HG02588 (cell line): ENCODE measurements around the gene VSIR.
A peak's percentile ranks its signal among the peaks of the same experiment; 100 is the strongest.

Source experiments
- ATAC-seq: cut with Tn5 transposase; IDR thresholded peaks from one replicate; pipeline ENCODE4 v1.9.1; 2021; ENCODE audit warnings: mild to moderate bottlenecking, moderate library complexity; ENCODE audit not compliant: unreplicated experiment

Gene VSIR

DNA sequence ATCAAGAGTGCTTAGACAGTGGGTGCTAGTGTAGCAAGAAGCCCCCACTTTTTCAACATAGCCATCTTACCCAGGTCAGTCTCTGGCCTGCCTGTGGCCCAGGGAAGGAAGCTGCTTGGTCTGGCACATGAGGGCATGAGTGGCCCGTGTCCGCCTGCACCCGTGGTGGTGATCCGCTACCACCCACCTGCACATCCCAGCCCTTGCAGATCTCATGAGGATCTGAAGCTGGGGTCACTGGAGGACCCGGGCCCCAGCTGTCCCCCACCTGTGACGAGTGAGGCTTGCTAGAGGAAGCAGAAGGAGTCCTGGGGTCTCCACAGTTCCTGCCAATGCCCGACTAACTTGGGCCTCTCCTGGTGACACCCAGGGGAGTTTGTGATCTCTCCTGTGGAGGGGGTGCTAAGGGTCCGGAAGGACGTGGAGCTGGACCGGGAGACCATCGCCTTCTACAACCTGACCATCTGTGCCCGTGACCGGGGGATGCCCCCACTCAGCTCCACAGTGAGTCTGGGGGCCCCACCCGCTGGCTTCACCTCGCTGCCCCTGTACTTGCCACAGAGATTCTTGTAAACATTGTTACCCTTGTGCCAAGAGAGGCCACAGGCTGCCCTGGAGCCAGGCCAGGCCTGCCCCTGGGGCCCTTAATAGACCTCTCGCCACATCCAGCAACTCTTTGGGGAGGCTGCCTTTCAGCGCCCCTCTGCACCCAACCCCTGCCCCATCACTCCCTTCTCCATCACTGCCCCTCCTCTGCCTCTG lies 10.8 kb upstream of the VSIR start:
- ATAC-seq = no peak

DNA sequence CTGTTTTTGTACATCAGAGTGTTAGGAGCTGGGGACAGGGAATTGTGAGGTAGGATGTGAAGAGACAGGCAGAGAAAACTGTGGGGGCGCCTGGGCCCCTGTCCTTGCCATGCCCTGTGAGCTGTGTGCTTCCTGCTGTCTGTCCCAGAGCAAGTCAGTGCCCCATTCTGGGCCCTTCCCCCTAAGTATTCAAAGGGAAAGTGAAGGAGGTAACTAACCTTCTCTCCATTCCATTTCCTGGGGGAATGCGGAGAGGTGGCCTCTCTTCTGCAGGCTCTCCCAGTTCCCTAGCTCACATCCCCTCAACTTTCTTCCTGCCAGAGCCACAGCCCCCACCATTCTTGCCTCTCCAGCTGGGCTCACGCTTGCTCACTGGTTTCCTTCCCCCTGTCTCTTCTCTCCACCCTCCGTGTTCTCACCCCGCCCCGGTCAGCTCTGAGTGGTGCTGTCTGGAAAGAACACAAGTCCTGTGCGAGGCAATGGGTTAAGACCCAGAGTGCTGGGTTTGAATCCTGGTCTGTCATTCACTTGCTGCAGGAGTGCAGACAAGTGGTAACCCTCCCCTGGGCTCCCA lies 9.7 kb upstream of the VSIR start:
- ATAC-seq = no peak

DNA sequence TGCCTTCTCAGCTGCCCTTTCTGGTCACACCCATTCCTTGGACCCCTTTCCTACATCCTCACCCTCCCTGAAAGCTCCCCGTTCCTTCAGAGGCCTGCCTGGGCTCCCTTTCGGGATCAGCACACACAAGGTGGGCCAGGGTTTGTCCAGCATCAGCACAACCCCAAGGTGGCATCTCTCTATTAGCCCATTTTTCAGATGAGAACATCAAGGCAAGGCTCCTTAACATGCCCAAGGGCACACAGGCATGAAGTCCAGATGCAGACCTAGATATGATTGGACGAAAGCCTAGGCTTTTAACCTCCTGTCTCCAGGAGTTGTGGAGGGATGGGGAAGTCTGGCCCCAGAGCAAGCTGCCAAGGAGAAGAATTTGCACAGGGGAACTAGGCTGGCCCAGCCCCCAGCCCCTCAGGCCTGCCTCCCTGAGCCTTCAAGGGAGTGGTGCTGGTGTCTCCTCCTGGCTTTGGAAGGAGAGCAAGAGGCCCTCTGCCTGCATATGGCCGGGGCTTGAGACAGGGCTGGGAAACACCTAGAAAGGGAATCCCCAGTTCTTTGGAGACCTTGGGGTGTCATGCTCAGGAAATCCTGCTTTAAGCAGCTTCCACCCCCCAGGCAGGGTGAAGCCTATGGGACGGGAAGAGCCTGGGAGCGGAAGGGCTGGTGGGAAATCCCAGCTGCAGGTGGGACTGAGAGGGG lies 9.0 kb upstream of the VSIR start:
- no peak for ATAC-seq

DNA sequence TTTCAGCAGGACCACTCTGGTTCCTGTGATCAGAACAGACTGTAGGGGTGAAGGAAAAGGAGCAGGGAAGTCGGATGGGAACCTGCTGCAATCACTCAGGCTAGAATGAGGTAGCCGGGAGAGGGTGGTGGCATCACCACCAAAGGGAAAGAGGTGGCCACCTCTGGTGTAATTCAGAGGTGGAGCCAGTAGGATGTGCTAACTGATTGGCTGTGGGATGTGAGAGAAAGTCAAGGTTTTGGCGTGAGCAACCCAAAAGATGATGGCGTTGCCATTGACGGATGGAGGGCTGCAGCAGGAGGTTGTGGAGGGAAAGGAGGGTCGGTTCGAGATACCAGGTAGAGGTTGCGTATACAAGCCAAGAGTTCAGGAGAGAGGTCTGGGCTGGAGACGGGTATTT lies 7.4 kb upstream of the VSIR start:
- no peak for ATAC-seq

DNA sequence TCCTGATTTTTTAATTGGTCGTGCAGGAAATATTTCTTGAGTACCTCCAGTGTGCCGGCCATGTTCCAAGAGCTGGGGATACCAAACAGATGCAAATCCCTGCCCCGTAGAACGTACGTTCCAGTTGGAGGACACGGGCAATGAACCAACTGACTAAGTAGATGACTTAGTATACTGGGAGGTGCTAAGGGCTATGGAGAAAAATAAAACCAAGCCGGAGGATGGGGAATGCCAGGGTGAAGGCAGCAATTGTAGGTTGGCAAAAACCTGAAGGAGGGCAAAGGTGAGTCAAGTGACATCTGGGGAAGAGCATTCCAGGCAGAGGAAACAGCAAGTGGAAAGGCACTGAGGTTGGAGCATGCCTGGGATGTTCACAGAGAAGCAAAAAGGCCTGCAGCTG lies 6.8 kb upstream of the VSIR start:
- no peak for ATAC-seq

DNA sequence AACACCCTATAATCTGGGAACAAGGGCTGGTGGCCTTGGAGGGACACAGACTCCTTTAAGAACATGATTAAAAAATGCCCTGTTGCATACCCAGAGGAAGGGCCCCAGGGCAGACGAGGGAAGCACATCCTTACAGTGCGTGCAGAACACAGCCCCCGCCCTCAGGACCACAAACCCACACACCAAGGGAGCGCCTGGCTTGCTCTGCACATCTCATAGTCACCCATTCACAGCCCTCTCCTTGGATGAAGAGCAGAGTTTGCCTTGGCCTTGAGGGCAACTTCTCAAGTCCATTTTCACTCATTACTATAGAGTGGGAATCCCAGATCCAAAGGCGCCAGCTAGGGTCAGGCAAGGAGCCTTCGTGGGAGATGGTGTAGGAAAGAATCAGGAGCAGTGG lies 6.3 kb upstream of the VSIR start:
- ATAC-seq = no peak

DNA sequence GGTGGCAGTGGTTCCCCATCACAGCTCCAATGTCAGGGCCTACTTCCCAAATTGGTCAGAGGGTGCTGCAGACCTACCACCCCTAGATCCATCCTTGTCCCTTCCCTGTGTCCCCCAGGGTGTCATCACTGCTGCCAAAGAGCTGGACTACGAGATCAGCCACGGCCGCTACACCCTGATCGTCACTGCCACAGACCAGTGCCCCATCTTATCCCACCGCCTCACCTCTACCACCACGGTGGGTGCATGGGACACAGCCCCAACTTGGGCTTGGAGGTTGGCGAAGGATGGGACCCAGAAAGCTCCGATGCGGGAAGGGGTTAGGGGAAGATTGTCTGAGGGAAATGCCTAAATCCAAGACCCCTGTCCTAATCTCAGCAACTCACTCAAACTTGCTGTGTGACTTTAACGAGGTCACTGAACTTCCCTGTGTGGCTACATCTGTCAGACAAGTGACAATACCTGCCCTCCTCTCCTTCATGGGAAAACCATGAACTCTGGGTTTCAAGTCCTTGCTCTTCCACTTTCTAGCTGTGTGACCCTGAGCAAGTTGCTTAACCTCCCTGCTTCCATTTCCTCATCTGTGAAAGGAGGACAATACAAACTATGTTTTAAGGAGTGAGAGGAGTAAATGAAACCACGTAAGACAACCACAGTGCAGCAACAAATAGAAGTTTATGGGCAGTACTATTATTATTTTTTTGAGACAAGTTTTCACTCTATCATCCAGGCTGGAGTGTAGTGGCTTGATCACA lies 4.9 kb upstream of the VSIR start:
- ATAC-seq = no peak

DNA sequence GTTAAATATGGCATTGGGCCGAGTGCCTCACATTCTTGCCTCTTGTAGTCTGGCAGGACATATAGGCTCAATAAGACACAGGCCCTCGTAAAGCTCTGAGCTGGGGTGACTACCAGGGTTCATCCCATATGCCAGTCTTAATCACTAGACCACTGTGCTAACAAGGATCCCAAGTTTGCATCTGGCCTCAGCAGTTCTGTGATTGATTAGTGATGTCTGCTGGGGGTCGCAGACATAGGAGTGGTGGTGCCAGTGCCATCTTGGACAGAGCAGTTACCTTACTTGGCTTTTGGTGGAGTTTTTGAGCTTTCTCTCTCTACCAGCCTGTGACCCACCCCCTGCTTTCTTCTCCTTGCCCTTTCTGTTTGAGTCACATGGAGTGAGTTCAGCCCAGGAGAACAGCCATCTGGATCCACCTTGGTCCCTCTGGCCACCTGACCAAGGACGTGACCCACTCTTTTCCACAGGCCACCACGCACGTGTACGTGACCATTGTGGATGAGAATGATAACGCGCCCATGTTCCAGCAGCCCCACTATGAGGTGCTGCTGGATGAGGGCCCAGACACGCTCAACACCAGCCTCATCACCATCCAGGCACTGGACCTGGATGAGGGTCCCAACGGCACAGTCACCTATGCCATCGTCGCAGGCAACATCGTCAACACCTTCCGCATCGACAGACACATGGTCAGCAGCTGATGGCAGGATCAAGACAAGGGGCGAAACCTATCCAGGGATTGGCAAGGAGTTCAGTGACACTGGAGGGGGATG lies 4.1 kb upstream of the VSIR start:
- ATAC-seq = no peak

DNA sequence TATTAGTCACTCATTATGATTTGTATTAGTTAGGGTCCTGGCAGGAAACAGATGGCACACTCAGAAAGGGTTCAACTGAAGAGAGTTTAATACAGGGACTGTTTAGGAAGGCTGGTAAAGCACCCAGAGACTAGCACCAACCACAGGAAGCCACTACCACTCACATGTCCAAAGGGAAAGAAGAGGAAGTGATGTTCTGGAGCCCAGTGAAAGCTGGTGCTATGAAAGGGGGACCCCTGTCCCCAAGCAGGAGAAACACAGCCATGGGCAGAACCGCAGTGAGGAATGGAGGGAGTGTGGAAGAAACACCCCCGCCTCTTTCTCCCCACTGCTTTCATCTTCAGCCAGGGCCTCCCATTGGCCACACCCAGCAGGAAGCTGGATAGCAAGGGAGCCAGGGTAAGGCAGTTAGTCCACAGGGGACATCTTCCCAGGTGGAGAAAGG lies 3.2 kb upstream of the VSIR start:
- ATAC-seq = no peak

DNA sequence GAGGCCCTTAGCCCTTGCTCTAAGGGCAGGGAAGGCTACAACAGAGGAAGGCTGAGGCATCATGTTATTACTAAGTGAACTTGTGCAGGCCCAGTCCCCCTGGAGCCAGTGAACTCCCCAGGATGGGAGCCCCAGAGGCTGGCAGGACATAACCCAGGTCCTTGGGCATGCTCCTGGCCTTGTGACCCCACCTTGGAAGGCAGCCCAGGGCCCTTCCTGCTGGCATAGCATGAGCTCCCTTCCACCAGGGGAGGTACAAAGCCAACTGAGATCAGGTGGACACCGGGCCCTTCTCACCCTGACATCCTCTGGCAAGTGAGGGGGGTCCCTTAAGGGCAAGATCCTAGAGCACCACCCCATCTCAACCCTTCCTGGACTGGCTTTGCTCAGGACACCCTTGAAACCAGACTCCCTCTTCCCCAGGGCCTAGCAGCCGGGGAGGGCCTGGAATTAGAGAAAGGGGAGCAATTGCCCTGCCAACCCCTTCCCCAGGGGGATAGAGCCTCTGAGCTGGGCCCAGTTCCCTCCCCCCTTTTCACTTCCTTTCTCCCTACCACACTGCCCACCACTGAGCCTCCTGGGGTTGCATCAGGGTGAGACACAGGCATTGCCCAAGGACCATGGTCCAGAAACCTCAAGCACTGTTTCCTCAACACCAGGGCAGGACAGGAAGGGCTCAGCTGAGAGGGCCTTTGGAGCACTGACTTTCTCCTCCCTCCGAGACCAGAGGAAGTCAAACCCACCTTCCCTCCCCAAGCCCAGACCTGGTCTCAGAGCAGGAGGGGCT lies 1.8 kb upstream of the VSIR start:
- ATAC-seq = no peak

DNA sequence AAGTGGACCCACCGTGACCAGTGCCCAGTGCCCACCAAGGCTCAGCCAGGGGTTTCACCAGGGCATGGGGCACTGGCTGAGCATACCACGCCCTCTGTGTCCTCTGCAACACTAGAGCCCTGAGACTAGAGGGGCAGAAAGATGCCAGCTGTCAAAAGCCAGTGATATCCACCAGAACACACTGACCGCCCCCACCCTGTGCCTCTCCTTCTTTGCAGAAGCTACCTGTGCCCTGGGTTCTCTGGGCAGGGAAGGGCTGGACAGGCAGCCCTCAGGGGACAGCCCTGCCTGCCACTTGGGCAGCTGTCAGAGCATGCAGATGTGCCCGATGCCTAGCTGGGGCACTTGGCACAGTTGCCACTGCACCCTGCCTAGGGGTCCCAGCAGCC lies 494 bp downstream of the VSIR start:
- ATAC-seq = no peak

DNA sequence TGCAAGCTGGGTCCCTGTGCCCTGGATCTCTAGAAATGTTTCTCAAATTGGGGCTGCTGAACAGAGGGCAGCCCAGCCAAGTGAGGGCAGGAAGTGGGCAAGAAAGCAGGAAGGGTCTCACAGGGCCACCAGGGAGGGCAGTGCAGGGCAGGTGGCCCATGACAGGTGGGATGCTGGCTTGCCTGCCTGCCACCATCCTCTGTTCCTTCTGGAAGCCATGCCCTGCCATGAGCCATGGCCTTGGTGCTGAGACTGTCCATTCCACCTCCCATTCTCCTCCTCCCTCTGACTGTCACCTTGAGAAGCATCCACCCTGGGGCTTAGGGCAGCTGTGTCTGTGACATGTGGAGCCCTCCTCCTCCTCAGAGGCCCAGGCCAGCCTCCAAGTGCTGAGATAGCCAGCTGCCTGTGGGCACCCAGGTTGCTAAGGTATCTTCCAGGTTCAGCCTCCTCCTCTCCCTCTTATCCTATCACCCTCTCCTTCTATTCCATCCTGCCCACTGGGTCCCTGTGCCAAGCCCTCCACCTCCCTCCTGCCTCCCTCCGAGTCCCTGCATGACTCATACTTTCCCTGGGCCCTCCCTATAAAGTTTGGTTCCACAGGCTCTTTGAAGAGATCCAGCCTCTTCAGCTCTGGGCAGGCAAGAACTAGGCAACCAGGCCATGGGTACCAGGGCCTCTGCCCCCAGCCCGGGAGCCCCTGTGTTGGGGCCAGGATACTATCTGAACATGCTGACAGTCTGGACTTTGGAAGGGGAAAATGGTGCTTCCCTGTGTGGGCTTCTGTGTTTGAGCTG lies 1.3 kb downstream of the VSIR start:
- no peak for ATAC-seq

DNA sequence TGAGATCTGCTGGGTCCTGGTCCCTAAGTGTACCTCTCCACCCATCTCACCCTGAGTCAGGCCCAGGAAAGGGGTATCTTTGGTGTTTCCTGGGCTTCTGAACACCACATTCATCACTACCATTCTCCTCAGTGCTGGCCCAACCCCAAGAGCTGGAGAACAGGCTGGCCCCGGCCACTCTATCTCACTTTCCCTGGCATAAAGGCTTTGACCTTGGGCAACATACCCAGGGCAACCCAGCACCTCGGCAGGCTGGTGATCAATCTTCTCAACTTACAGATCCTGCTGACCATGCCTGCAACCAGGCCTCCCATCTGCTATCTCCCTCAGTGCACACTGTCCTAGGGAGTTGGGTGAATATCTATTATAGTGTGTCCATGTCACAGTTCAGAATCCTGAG lies 2.1 kb downstream of the VSIR start:
- no peak for ATAC-seq

DNA sequence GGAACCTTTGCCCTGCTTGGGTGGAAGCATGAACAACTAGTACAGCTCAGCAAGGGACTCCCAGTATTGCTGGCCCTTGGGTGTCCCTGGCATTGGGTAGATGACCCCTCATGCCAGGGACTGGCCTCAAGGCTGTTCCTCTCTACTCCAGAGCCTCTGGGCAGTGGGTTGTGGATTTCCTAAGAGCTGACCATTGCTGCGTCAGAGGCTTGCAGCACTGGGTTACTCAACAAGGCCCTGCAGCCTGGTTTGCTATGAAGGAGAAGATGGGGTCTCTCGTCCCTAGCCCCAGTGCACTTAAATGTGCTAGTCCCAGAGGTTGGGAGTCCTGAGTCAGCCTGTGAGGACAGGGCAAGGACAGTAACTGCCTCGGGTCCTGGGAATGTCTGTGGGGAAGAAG lies 2.5 kb downstream of the VSIR start:
- no peak for ATAC-seq

DNA sequence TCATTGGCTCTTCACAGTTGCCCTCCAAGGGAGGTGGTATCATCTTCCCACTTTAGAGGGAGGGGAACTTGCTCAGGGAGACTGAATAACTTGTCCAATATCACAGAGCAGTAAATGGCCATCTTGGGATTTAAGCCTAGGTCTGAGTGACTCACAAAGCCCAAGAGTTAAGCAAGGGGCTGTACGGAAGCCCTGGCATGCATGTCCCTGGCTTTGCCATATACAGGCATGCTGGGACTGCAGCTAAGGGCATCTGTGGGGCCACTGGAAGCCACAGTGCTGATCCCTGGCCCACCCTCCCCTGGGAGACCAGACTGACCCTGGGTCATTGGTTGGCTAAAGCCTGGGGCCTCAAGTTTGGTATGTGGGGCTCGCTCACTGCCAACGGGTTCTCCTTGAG lies 3.1 kb downstream of the VSIR start:
- ATAC-seq = no peak

DNA sequence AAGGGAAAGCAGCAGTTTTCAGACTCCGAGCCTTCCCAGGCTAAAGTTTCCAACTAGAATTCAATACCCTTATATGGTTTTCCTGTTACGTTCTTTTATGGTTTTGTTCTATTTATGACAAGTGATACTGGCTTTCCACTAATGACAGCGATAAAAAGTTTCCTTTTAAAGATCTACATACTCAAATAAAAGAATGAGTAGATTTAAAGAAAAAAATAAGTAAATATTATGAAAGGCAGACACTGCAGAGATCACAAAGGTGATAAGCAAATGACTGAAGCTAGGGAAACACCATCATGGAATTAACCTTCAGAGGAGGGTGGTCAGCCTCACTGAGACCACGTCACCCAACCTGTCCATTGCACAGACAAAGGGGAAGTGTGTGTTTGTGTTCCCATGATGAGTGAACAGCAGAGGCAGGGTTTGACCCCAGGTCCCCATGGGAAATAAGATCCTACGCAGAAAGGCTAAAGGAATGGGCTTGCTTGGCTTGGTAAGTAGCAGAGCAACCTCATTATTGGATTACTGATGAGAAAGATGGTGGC lies 4.0 kb downstream of the VSIR start:
- peak; percentile 21 for ATAC-seq

DNA sequence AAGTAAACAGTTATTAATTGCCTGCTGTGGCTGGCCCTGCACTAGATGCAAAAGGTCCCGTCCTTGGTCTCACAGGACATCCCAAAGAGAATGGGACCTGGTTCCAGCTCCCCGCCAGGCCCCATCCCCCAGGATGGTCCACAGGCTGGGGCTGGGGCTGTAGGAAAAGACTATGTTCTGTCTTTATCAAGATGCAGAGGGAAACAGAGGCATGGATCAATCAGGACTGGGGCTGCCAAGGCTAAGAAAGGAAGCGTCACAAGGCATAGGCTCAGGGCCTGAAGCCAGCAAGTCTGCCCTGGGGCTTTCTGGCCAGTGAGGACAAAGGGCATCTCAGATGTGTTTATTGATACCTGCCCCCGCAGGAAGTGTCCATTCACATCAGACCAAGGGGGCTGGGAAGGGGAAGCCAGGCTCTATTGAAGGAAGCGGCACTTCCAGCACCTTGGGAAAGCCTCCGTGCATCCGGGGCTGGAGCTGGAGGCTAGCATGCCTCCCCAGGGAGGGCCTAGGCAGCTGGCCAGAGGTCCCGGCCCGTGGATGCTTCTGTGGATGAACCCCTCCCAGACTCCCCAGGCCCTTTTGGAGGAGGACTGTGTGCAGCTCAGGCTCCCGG lies 5.8 kb downstream of the VSIR start:
- no peak for ATAC-seq

DNA sequence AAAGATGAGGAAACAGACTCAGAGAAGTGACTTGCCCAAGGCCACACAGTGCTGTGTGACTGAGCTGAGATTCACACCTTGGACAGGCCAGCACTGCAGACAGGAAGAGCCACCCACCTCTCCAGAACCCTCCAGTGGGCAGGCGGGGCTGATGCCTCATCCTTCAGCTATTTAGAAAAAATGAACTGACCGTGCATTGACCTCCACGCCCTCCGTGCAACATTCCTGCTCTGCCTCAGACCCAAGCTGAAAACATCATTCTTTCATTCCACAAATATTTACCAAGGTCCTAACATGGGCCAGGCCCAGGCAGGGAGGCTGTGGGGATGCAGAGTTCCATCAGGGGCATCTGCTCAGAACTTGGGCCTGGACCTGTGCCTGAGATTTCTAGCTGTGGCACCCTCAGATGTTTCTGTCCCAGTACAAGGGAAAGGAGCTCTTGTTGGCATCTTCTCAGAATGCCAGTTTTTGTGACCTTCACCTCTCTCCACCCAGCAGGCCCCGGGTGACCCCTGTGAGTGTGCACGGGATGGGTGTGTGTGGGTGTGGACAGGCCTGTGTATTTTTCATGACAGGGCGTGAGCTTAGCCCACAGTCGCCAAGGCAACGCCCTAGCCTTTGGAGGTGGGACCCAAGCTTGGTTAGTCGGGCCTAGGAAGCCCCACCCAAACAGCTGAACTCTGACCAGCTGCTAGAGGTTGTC lies 6.5 kb downstream of the VSIR start:
- no peak for ATAC-seq
